IMR-90 (cell line): ENCODE measurements around the gene FCN1.

Experiments used
- CTCF ChIP-seq: conservative IDR thresholded peaks from 2 replicates; pipeline ENCODE4 v1.5.1; 2012; ENCODE audit warnings: mild to moderate bottlenecking, low read depth, low read length, improper control_type of control experiment
- ELK1 ChIP-seq: fragments of 150-350 bp; IDR thresholded peaks from 2 replicates; pipeline ENCODE4 v1.6.1; 2016; ENCODE audit warnings: low read depth, mild to moderate bottlenecking, low read length, moderate library complexity, borderline replicate concordance
- MAFK ChIP-seq: IDR thresholded peaks from 2 replicates; pipeline ENCODE4 v1.6.1; 2012; ENCODE audit warnings: low read depth, low read length, improper control_type of control experiment
- MAZ ChIP-seq: IDR thresholded peaks from 2 replicates; pipeline ENCODE4 v1.6.1; 2012; ENCODE audit warnings: low read depth, mild to moderate bottlenecking, low read length, improper control_type of control experiment, moderate library complexity, borderline replicate concordance
- NFE2L2 ChIP-seq: fragments of 150-350 bp; IDR thresholded peaks from 2 replicates; pipeline ENCODE4 v1.6.1; 2016; ENCODE audit warnings: low read depth, mild to moderate bottlenecking, low read length
- POLR2A ChIP-seq: IDR thresholded peaks from 2 replicates; pipeline ENCODE4 v1.6.1; 2012; ENCODE audit warnings: mild to moderate bottlenecking, low read depth, low read length

GRCh38 chr9:134909511-134910481 lies 7.9 kb downstream of the FCN1 start:
- TF ChIP-seq CTCF (no peak), POLR2A (no peak), NFE2L2 (no peak), ELK1 (no peak), MAFK (no peak), MAZ (no peak)
